Prostate gland (tissue), 2 donors: ENCODE results near the gene C3orf22.

ENCODE experiments used
- CTCF ChIP-seq, 4 experiments: fragments of 200-600 bp in 2 of 4; fragments of 450-650 bp in 2 of 4; sonication (generic) in 2 of 4; IDR thresholded peaks; 1 replicate in 3 of 4; 2 replicates in 1 of 4; pipeline ENCODE4 v1.5.1; 2016 to 2019; ENCODE audit warnings: antibody characterized with exemption in 4 of 4, mild to moderate bottlenecking in 2 of 4, moderate library complexity in 2 of 4
- POLR2A ChIP-seq: fragments of 450-650 bp; IDR thresholded peaks from one replicate; pipeline ENCODE4 v1.6.1; 2016; ENCODE audit warnings: antibody characterized with exemption, mild to moderate bottlenecking
- POLR2AphosphoS5 ChIP-seq: sonication (generic); formaldehyde crosslinking; IDR thresholded peaks from one replicate; pipeline ENCODE4 v1.6.1; 2017; ENCODE audit warnings: antibody characterized with exemption

- no peak for TF ChIP-seq CTCF (IDR thresholded peaks at IDR 0.05)
- TF ChIP-seq POLR2A: no peak
- no peak for TF ChIP-seq POLR2AphosphoS5
Measured at GRCh38 chr3:126599101-126599500, 40.4 kb upstream of the C3orf22 start.
